PC-3 (cell line): Measurements from ENCODE around the gene NFE2L1.

Experiments used
- CTCF ChIP-seq: fragments of 300-600 bp; sonication (generic); conservative IDR thresholded peaks from 2 replicates; pipeline ENCODE4 v1.5.1; 2017; ENCODE audit warnings: antibody characterized with exemption, low read depth, mild to moderate bottlenecking, low read length
- EZH2 ChIP-seq: fragments of 300-600 bp; sonication (generic); IDR thresholded peaks from one replicate; pipeline ENCODE4 v1.6.1; 2017; ENCODE audit warnings: antibody characterized with exemption, mild to moderate bottlenecking, low read length; ENCODE audit not compliant: unreplicated experiment

DNA sequence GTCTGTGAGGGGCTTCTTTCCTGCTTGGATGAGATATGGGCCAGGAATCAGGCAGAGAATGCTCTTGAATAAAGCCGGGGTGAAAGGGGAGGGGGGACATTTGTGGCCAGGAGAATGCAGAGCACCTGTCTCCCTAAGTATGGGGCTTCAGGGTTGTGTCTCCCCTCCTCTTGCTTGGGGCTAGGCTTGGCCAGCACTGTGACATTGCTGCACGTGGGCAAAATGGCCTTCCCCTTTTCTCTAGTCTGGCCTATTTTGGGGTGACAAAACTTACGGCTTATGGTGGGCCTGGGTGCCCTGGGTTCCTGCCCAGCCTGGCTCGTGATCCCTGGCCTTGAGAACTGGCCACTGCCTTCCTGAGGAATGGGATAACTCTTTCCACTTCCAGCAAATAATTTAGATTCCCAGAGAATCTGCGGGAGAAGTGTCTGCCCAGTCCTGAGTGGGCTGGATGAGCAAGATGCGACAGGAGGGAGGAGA, 5.6 kb downstream of the NFE2L1 start:
- TF ChIP-seq CTCF (no peak), EZH2 (no peak)
